ENCODE results near the gene UNG. TPM values are rescaled to one million over a fixed set of nuclear protein-coding genes. Genes with fewer than 3 reads are reported as not detected.
A peak's percentile ranks its signal among the peaks of the same experiment; 100 is the strongest.

UNG gene
- total RNA-seq, 4 donors from 2014 or later = 28.0 to 43.1 (median 38.7) TPM

GRCh38 chr12:109112720-109113465 lies 15.5 kb downstream of the UNG start:
- DNase-seq = no peak
- TF ChIP-seq POLR2A (IDR thresholded peaks at IDR 0.05) = no peak
- TF ChIP-seq CTCF (IDR thresholded peaks at IDR 0.05) = no peak
- Histone ChIP-seq H3K27me3 (no peaks in the 10 kb centered on the region), H3K27ac (peak overlapping the region in 3 of 4 donors; percentile 72 to 95 (median 87)), H3K4me3 (peak overlapping the region in 1 of 4 donors; percentile 22), H3K4me1 (peaks cover 9 to 81% (median 45%) of the 10 kb centered on the region in 3 donors), H3K9me3 (no peaks in the 10 kb centered on the region), H3K36me3 (peaks cover 0 to 25% (median 0%) of the 10 kb centered on the region in 3 donors)
- intact Hi-C loops (cut with DNase I) = loop anchor here (10.0 kb wide), 1 partner anchor 272 kb away; no protein-coding TSS in a partner anchor
- WGBS, 2 donors = 74 to 79% methylated on average over 9 to 11 of the region's 11 CpGs

GRCh38 chr12:109113661-109114321 lies 16.4 kb downstream of the UNG start:
- H3K9me3 ChIP-seq = no peaks in the 10 kb centered on the region
- TF ChIP-seq POLR2A (IDR thresholded peaks at IDR 0.05) (no peak), CTCF (IDR thresholded peaks at IDR 0.05) (no peak)
- H3K4me1 ChIP-seq = peaks cover 9 to 81% (median 45%) of the 10 kb centered on the region in 3 donors
- H3K27ac ChIP-seq = peak overlapping the region in 3 of 4 donors; percentile 72 to 95 (median 87)
- WGBS, 2 donors = 72 to 78% methylated on average over 5 of the region's 5 CpGs
- H3K36me3 ChIP-seq = peaks cover 0 to 16% (median 0%) of the 10 kb centered on the region in 3 donors
- no peak overlapping the region for H3K4me3 ChIP-seq
- DNase-seq = no peak
- intact Hi-C loops (cut with DNase I) = loop anchor here (10.0 kb wide), 1 partner anchor 271 kb away; no protein-coding TSS in a partner anchor
- no peaks in the 10 kb centered on the region for H3K27me3 ChIP-seq

GRCh38 chr12:109114644-109115043 lies 17.2 kb downstream of the UNG start:
- intact Hi-C loops (cut with DNase I) = loop anchor here (10.0 kb wide), 1 partner anchor 270 kb away; no protein-coding TSS in a partner anchor
- Histone ChIP-seq H3K4me1 (peaks cover 9 to 81% (median 45%) of the 10 kb centered on the region in 3 donors), H3K27me3 (no peaks in the 10 kb centered on the region), H3K36me3 (peaks cover 0 to 7% (median 0%) of the 10 kb centered on the region in 3 donors), H3K4me3 (no peak overlapping the region), H3K9me3 (no peaks in the 10 kb centered on the region), H3K27ac (peak overlapping the region in 3 of 4 donors; percentile 87 to 95 (median 90))
- DNase-seq = no peak
- no peak for TF ChIP-seq CTCF (IDR thresholded peaks at IDR 0.05)
- TF ChIP-seq POLR2A (IDR thresholded peaks at IDR 0.05) = no peak
- 48 to 62% methylated on average over 2 of the region's 2 CpGs for WGBS, 2 donors

- H3K4me1 ChIP-seq = peaks cover 9 to 75% (median 40%) of the 10 kb centered on the region in 3 donors
- intact Hi-C loops (cut with DNase I) = loop anchor here (10.0 kb wide), 1 partner anchor 269 kb away; no protein-coding TSS in a partner anchor
- DNase-seq = no peak
- 68 to 73% methylated on average over 3 of the region's 3 CpGs for WGBS, 2 donors
- H3K9me3 ChIP-seq = no peaks in the 10 kb centered on the region
- peak overlapping the region; percentile 33 to 95 (median 88) for H3K27ac ChIP-seq
- TF ChIP-seq CTCF (IDR thresholded peaks at IDR 0.05) = no peak
- no peaks in the 10 kb centered on the region for H3K27me3 ChIP-seq
- H3K4me3 ChIP-seq = peak overlapping the region in 1 of 4 donors; percentile 7
- no peaks in the 10 kb centered on the region for H3K36me3 ChIP-seq
Observed at GRCh38 chr12:109115404-109115757, 18.0 kb downstream of the UNG start.
